Stimulated activated CD4-positive, alpha-beta T cell treated with anti-CD3 and anti-CD28 coated beads, Interleukin-1b, Interleukin-23, amount 100 ng/mL, for 1 hour (primary cell): ENCODE measurements around the gene SYNPO2.
"Not testable (repeated sequence)": the region's sequence is repeated elsewhere in the genome, so short reads cannot be mapped to it uniquely, and the experiment has no call there.

Source experiments
- DNase-seq, 2 donors: peaks; one replicate each; pipeline ENCODE4 v3.0.0-alpha.2; 2020; ENCODE audit warnings: low read depth in 2 of 2

SYNPO2 gene

GRCh38 chr4:119031218-119031617 lies 142.6 kb downstream of the SYNPO2 start:
- no peak for DNase-seq

GRCh38 chr4:119032921-119033685 lies 144.4 kb downstream of the SYNPO2 start:
- DNase-seq = no peak

- no peak for DNase-seq
These were observed 145.8 kb downstream of the SYNPO2 start for GRCh38 chr4:119034276-119035008.

GRCh38 chr4:119035951-119036737 lies 147.5 kb downstream of the SYNPO2 start:
- DNase-seq = no peak

GRCh38 chr4:119037709-119038108 lies 149.1 kb downstream of the SYNPO2 start:
- DNase-seq = no peak

- no peak for DNase-seq
These were observed 149.6 kb downstream of the SYNPO2 start for GRCh38 chr4:119038116-119038841.

- no peak for DNase-seq
These were observed 150.5 kb downstream of the SYNPO2 start for GRCh38 chr4:119039160-119039559.

- no peak for DNase-seq
These were observed 151.1 kb downstream of the SYNPO2 start for GRCh38 chr4:119039779-119040178.

GRCh38 chr4:119040261-119040660 lies 151.6 kb downstream of the SYNPO2 start:
- no peak for DNase-seq

GRCh38 chr4:119040694-119041185 lies 152.1 kb downstream of the SYNPO2 start:
- DNase-seq = no peak

- no peak for DNase-seq
These were observed 152.7 kb downstream of the SYNPO2 start for GRCh38 chr4:119041396-119041795.

GRCh38 chr4:119041951-119042560 lies 153.4 kb downstream of the SYNPO2 start:
- peak; percentile 6 to 20 for DNase-seq

GRCh38 chr4:119046263-119046662 lies 157.6 kb downstream of the SYNPO2 start:
- DNase-seq = no peak

GRCh38 chr4:119047059-119047458 lies 158.4 kb downstream of the SYNPO2 start:
- DNase-seq = not testable (repeated sequence)

- no peak for DNase-seq
These were observed 159.8 kb downstream of the SYNPO2 start for GRCh38 chr4:119048446-119048845.

GRCh38 chr4:119049342-119049741 lies 160.7 kb downstream of the SYNPO2 start:
- DNase-seq = no peak

GRCh38 chr4:119050527-119051090 lies 162.0 kb downstream of the SYNPO2 start:
- DNase-seq = no peak

GRCh38 chr4:119053245-119053644 lies 164.6 kb downstream of the SYNPO2 start:
- DNase-seq = no peak

GRCh38 chr4:119053997-119054396 lies 165.3 kb downstream of the SYNPO2 start:
- DNase-seq = no peak

- DNase-seq = no peak
These were observed 168.8 kb downstream of the SYNPO2 start for GRCh38 chr4:119057417-119057816.

GRCh38 chr4:119059221-119059620 lies 170.6 kb downstream of the SYNPO2 start:
- no peak for DNase-seq
